Stomach smooth muscle (tissue), 2 donors: ENCODE results near the gene RNLS.
"Not testable (repeated sequence)": the region's sequence is repeated elsewhere in the genome, so short reads cannot be mapped to it uniquely, and the experiment has no call there.

Experiments used
- H3K27ac ChIP-seq: one replicate; pipeline ENCODE4 v1.7.0; 2013; ENCODE audit warnings: mild to moderate bottlenecking, low read length, inconsistent platforms
- H3K27me3 ChIP-seq, 2 donors: one replicate each; pipeline ENCODE4 v1.7.0; 2013; ENCODE audit warnings: low read length in 2 of 2; ENCODE audit not compliant: insufficient read depth in 2 of 2, control insufficient read depth in 1 of 2
- H3K36me3 ChIP-seq, 2 donors: one replicate each; pipeline ENCODE4 v1.7.0; 2013; ENCODE audit warnings: low read length in 2 of 2; ENCODE audit not compliant: control insufficient read depth in 2 of 2, insufficient read depth in 2 of 2
- H3K4me1 ChIP-seq: one replicate; pipeline ENCODE4 v1.7.0; 2013; ENCODE audit warnings: low read length; ENCODE audit not compliant: control insufficient read depth, insufficient read depth
- H3K4me3 ChIP-seq, 2 donors: one replicate each; pipeline ENCODE4 v1.7.0; 2013; ENCODE audit warnings: low read length in 2 of 2
- H3K9ac ChIP-seq, 2 donors: one replicate each; pipeline ENCODE4 v1.7.0; 2013; ENCODE audit warnings: low read length in 2 of 2, mild to moderate bottlenecking in 1 of 2
- H3K9me3 ChIP-seq, 2 donors: one replicate each; pipeline ENCODE4 v1.7.0; 2013; ENCODE audit warnings: low read length in 2 of 2; ENCODE audit not compliant: control insufficient read depth in 2 of 2
- donor health status: healthy.
- donor health status: Pancreatic carcinoma.

The RNLS gene

GRCh38 chr10:88372881-88373592 lies 210.1 kb downstream of the RNLS start:
- H3K4me3 ChIP-seq = no peak overlapping the region
- H3K36me3 ChIP-seq = no peaks in the 10 kb centered on the region
- H3K4me1 ChIP-seq = no peaks in the 10 kb centered on the region
- H3K27ac ChIP-seq = no peak overlapping the region
- no peaks in the 10 kb centered on the region for H3K27me3 ChIP-seq
- no peak overlapping the region for H3K9ac ChIP-seq
- no peaks in the 10 kb centered on the region for H3K9me3 ChIP-seq

- H3K4me1 ChIP-seq = no peaks in the 10 kb centered on the region
- H3K9me3 ChIP-seq = no peaks in the 10 kb centered on the region
- no peak overlapping the region for H3K27ac ChIP-seq
- H3K27me3 ChIP-seq = no peaks in the 10 kb centered on the region
- no peaks in the 10 kb centered on the region for H3K36me3 ChIP-seq
- H3K9ac ChIP-seq = no peak overlapping the region
- no peak overlapping the region for H3K4me3 ChIP-seq
These were observed 210.9 kb downstream of the RNLS start for GRCh38 chr10:88372051-88372715.

DNA sequence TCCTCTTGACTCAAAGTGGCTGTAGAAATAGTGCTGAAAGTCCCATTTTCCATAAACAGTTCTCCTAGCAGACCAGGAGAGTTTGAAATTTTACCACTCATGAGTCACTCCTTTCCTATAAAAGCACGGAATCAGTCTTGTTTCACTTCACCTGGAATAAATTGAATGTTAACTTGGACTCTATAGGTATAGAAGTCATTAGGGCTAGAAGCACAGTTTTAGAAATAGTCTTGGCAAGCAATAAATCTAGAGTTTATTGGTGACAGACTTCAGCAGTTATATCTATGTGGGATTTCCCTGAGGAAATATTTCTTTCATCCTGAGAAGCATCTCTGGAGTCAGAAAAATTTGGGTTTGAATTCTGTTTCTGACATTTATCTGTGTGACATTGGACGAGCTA lies 212.4 kb downstream of the RNLS start:
- no peak overlapping the region for H3K9ac ChIP-seq
- H3K36me3 ChIP-seq = no peaks in the 10 kb centered on the region
- H3K4me1 ChIP-seq = no peaks in the 10 kb centered on the region
- H3K27ac ChIP-seq = no peak overlapping the region
- no peak overlapping the region for H3K4me3 ChIP-seq
- H3K9me3 ChIP-seq = no peaks in the 10 kb centered on the region
- no peaks in the 10 kb centered on the region for H3K27me3 ChIP-seq

DNA sequence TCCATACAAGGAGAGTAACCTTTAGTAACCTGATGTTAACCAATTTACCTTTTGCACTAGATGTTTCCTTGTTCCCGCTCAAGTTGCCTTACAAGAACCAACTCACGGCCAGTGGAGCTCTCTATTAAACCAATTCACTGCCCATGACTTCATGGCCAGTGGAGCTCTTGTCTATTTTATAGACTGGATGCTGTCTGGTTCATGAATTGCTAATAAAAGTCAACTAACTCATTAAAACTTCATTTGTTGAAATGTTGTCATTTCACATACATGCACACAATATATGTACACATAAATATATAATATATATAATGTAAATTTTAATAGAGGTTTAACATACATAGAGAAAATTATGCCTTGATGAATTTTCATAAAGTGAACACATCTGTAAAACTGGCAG lies 216.3 kb downstream of the RNLS start:
- no peaks in the 10 kb centered on the region for H3K4me1 ChIP-seq
- H3K27me3 ChIP-seq = no peaks in the 10 kb centered on the region
- H3K9ac ChIP-seq = no peak overlapping the region
- H3K27ac ChIP-seq = no peak overlapping the region
- H3K9me3 ChIP-seq = no peaks in the 10 kb centered on the region
- H3K4me3 ChIP-seq = no peak overlapping the region
- no peaks in the 10 kb centered on the region for H3K36me3 ChIP-seq

- H3K4me3 ChIP-seq = no peak overlapping the region
- H3K9me3 ChIP-seq = no peaks in the 10 kb centered on the region
These were observed 220.9 kb downstream of the RNLS start for GRCh38 chr10:88361995-88362807.

GRCh38 chr10:88361494-88361893 lies 221.6 kb downstream of the RNLS start:
- H3K27me3 ChIP-seq = no peaks in the 10 kb centered on the region
- H3K36me3 ChIP-seq = no peaks in the 10 kb centered on the region
- no peak overlapping the region for H3K4me3 ChIP-seq
- H3K4me1 ChIP-seq = no peaks in the 10 kb centered on the region
- H3K9ac ChIP-seq = no peak overlapping the region
- no peak overlapping the region for H3K27ac ChIP-seq
- no peaks in the 10 kb centered on the region for H3K9me3 ChIP-seq

More at GRCh38 chr10:88361995-88362807, 220.9 kb downstream of the RNLS start:
- Histone ChIP-seq H3K27ac (no peak overlapping the region), H3K4me1 (no peaks in the 10 kb centered on the region), H3K36me3 (no peaks in the 10 kb centered on the region), H3K9ac (no peak overlapping the region), H3K27me3 (no peaks in the 10 kb centered on the region)

GRCh38 chr10:88355750-88356149 lies 227.4 kb downstream of the RNLS start:
- not testable (repeated sequence) for H3K9me3 ChIP-seq, H3K9ac ChIP-seq, H3K4me3 ChIP-seq, H3K27ac ChIP-seq, H3K4me1 ChIP-seq, H3K27me3 ChIP-seq, H3K36me3 ChIP-seq

- Histone ChIP-seq H3K9ac (no peak overlapping the region), H3K27me3 (no peaks in the 10 kb centered on the region), H3K4me1 (no peaks in the 10 kb centered on the region), H3K9me3 (peaks cover 0 to 2% of the 10 kb centered on the region in 2 donors), H3K27ac (no peak overlapping the region), H3K36me3 (no peaks in the 10 kb centered on the region), H3K4me3 (no peak overlapping the region)
These were observed 235.4 kb downstream of the RNLS start for GRCh38 chr10:88347597-88348304.

- Histone ChIP-seq H3K4me3 (no peak overlapping the region), H3K27ac (no peak overlapping the region)
These were observed 236.1 kb downstream of the RNLS start for GRCh38 chr10:88347022-88347421.

DNA sequence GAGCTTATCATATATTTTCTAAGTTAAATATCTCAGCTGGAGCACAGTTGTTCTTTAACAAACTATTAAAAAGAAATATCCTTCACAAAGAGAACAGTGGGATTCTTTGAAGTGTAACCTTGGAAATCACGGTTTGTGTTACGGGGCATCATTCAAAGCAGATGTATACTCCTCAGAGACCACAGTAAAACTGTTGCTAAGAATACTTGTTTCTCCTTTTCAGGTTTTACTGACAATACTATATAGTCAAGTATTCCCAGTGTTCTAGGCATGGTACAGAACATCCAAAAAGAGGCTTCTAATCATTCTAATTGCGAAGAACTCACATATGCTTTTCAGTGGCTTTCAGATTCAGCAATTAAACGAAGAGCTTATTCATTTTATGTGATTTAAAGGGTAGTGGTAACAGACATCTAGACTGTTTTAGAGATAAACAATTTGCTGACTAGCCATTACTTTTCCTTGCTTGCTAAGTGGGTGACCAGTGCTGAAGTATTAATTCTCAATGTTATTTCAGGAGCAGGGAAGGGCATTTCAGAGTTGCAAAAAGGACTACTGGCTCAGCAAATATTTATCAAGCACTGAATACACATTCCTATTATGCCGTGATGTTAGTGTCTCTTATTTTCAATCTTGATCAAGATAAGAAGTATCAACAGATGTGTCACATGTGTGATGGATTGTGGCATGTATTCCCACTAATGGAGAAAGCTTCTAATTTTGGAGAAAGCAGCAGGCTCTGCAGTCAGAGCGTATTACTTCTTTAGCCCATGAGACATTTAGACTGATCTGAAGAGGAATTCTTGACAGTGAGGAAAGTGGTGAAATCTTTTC lies 236.8 kb downstream of the RNLS start:
- Histone ChIP-seq H3K4me3 (no peak overlapping the region), H3K9me3 (peaks cover 0 to 3% of the 10 kb centered on the region in 2 donors), H3K9ac (no peak overlapping the region), H3K36me3 (no peaks in the 10 kb centered on the region), H3K27me3 (no peaks in the 10 kb centered on the region), H3K27ac (no peak overlapping the region), H3K4me1 (no peaks in the 10 kb centered on the region)

More at GRCh38 chr10:88347022-88347421, 236.1 kb downstream of the RNLS start:
- Histone ChIP-seq H3K27me3 (no peaks in the 10 kb centered on the region), H3K9me3 (peaks cover 0 to 3% of the 10 kb centered on the region in 2 donors), H3K36me3 (no peaks in the 10 kb centered on the region), H3K9ac (no peak overlapping the region), H3K4me1 (no peaks in the 10 kb centered on the region)
